Measurements from ENCODE around the gene ABCB1.

Gene ABCB1

GRCh38 chr7:87506246-87507180 is 94.2 kb downstream of the ABCB1 start:
- no peaks in the 10 kb centered on the region for H3K27me3 ChIP-seq (replicated peaks; ENCODE audit: control insufficient read depth, insufficient read depth, low read length)
- no peak overlapping the region for H3K4me3 ChIP-seq (replicated peaks; ENCODE audit: low read depth, low read length)
- H3K36me3 ChIP-seq (ENCODE audit: control insufficient read depth, insufficient read depth, low read length) = no peaks in the 10 kb centered on the region
- peak; percentile 32 for TF ChIP-seq CTCF (IDR thresholded peaks at IDR 0.05; ENCODE audit: insufficient read depth, low read length, poor library complexity, severe bottlenecking)
- no peak for DNase-seq (ENCODE audit: extremely low read depth, insufficient read length)

GRCh38 chr7:87505557-87506245 is 95.0 kb downstream of the ABCB1 start:
- no peak for DNase-seq (ENCODE audit: extremely low read depth, insufficient read length)
- Histone ChIP-seq H3K4me3 (replicated peaks; ENCODE audit: low read depth, low read length) (no peak overlapping the region), H3K36me3 (ENCODE audit: control insufficient read depth, insufficient read depth, low read length) (no peaks in the 10 kb centered on the region), H3K27me3 (replicated peaks; ENCODE audit: control insufficient read depth, insufficient read depth, low read length) (no peaks in the 10 kb centered on the region)
- no peak for TF ChIP-seq CTCF (IDR thresholded peaks at IDR 0.05; ENCODE audit: insufficient read depth, low read length, poor library complexity, severe bottlenecking)

- no peak for DNase-seq (ENCODE audit: extremely low read depth, insufficient read length)
- no peak overlapping the region for H3K4me3 ChIP-seq (replicated peaks; ENCODE audit: low read depth, low read length)
- H3K36me3 ChIP-seq (ENCODE audit: control insufficient read depth, insufficient read depth, low read length) = no peaks in the 10 kb centered on the region
- H3K27me3 ChIP-seq (replicated peaks; ENCODE audit: control insufficient read depth, insufficient read depth, low read length) = no peaks in the 10 kb centered on the region
- TF ChIP-seq CTCF (IDR thresholded peaks at IDR 0.05; ENCODE audit: insufficient read depth, low read length, poor library complexity, severe bottlenecking) = no peak
These were observed 95.6 kb downstream of the ABCB1 start for GRCh38 chr7:87505122-87505521.

- no peak for TF ChIP-seq CTCF (IDR thresholded peaks at IDR 0.05; ENCODE audit: insufficient read depth, low read length, poor library complexity, severe bottlenecking)
- Histone ChIP-seq H3K4me3 (replicated peaks; ENCODE audit: low read depth, low read length) (no peak overlapping the region), H3K36me3 (ENCODE audit: control insufficient read depth, insufficient read depth, low read length) (no peaks in the 10 kb centered on the region), H3K27me3 (replicated peaks; ENCODE audit: control insufficient read depth, insufficient read depth, low read length) (no peaks in the 10 kb centered on the region)
- DNase-seq (ENCODE audit: extremely low read depth, insufficient read length) = no peak
These were observed 101.2 kb downstream of the ABCB1 start for GRCh38 chr7:87499494-87499893.

- TF ChIP-seq CTCF (IDR thresholded peaks at IDR 0.05; ENCODE audit: insufficient read depth, low read length, poor library complexity, severe bottlenecking) = no peak
- DNase-seq (ENCODE audit: extremely low read depth, insufficient read length) = no peak
- Histone ChIP-seq H3K27me3 (replicated peaks; ENCODE audit: control insufficient read depth, insufficient read depth, low read length) (no peaks in the 10 kb centered on the region), H3K4me3 (replicated peaks; ENCODE audit: low read depth, low read length) (no peak overlapping the region), H3K36me3 (ENCODE audit: control insufficient read depth, insufficient read depth, low read length) (no peaks in the 10 kb centered on the region)
These were observed 101.8 kb downstream of the ABCB1 start for GRCh38 chr7:87498893-87499292.
